Ureter (tissue), 1 donor: Measurements from ENCODE around the gene RASSF1. TPM values are rescaled to one million over a fixed set of nuclear protein-coding genes. Genes with fewer than 3 reads are reported as not detected.

Experiments
- DNase-seq: peaks from one replicate; pipeline ENCODE4 v3.0.0-alpha.2; 2020; ENCODE audit warnings: low spot score
- total RNA-seq: library from RNA; stranded (reverse); gene quantifications from one replicate; pipeline ENCODE4 v1.2.4, GENCODE V29; 2023
- donor health status: DM: yes; HTN: yes; CAD: no.

Gene RASSF1
- total RNA-seq, 1 donor from 2014 or later = 21.2 TPM

DNA sequence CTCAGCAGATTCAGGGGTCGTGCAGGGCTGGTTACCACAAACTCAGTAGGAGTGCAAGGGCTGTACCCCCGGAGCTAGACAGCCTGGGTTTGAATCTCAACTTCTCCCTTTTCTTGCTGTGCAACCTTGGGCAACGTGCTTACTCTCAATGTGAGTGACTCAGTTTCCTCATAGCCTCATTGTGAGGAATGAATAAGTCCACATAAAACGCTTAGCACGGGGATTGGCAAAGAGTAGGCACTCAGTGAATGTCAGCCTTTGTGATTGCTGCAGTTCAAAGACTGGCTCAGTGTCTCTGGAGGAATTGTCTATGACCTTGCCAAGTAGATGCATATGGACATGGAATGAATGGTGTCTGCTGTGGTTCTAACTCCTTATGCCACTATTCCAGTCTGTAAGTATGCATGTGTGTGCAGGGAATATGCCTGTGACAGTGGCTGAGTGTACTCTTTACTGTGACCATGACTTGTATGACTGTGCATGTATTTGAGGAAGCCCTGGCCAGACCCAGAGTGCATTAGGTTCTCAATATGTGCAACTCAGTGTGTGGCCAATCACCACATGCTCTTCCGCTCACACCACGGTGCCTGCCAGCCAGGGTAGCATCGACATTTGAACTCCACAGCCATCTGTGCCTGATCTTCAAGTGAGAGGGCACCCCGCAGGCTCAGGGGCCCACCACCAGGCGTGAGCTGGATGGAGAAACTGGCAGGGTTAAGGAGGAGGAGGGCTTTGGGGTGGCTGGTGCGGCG, 40.5 kb downstream of the RASSF1 start:
- DNase-seq = no peak

DNA sequence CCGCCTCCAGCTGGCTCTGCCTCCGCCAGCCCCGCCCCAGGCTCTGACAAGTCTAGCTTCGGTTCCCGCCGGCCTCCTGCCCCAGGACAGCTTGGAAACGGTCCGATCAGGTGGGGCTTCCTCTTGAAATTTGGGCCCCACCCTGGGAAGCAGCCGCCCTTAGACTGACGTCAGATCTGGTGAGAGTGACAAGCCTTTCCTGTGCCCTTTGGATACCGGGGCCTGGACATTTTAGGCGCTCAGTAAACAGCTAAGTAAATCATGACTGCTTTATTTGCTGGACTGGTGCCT, 41.1 kb downstream of the RASSF1 start:
- DNase-seq = no peak

DNA sequence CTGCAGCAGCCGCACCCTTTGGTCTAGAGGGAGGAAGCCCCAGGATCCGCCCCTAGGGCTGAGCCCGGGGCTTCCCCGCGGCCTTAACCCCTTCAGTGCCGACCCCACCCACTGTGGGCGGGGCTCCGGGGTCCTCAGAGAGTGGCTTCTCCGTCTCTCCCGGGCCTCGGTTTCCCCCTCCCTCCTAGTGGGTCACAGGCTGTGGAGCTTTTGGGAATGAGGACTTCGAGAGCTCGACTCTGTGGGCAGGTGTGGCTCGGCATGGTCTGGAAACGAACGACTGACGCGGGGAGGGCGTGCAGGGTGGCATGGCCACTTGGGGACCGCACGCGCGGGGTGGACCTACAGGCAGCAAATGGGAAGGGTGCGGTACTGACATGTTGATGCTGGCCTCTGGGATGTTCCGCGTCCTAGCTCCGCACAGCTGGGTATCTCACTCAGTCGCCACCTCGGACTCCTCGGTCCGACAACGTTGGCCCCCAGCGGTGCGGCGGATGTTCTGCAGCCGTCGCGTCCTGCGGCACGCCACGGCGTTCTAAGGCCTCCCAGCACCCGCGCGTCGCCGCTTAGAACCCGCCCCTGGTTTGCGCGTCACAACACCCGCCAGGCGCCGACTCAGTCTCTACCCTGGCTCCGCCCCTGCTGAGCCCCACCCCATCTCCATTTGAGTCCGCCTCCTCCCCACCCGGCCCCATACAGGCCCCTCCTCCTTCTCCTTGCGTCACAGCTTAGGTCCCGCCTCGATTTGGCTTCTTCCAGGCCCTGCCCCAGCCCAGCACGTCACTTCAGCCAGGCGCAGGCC, 41.6 kb downstream of the RASSF1 start, which contains the start of the genes HYAL3 and NAA80:
Gene HYAL3, minus strand, starts transcription at position 570 of the 802 bp plus-strand sequence. CDS start 3,803 bp downstream, outside the sequence.
Gene NAA80, minus strand, starts transcription at position 570 of the 802 bp plus-strand sequence. CDS start 1,942 bp downstream, outside the sequence.
- DNase-seq = peak; percentile 100

- no peak for DNase-seq
Observed at GRCh38 chr3:50297896-50298725, 42.5 kb downstream of the RASSF1 start.

GRCh38 chr3:50297384-50297775, 43.3 kb downstream of the RASSF1 start:
- no peak for DNase-seq

- no peak for DNase-seq
Observed at GRCh38 chr3:50296721-50297383, 43.8 kb downstream of the RASSF1 start.

DNA sequence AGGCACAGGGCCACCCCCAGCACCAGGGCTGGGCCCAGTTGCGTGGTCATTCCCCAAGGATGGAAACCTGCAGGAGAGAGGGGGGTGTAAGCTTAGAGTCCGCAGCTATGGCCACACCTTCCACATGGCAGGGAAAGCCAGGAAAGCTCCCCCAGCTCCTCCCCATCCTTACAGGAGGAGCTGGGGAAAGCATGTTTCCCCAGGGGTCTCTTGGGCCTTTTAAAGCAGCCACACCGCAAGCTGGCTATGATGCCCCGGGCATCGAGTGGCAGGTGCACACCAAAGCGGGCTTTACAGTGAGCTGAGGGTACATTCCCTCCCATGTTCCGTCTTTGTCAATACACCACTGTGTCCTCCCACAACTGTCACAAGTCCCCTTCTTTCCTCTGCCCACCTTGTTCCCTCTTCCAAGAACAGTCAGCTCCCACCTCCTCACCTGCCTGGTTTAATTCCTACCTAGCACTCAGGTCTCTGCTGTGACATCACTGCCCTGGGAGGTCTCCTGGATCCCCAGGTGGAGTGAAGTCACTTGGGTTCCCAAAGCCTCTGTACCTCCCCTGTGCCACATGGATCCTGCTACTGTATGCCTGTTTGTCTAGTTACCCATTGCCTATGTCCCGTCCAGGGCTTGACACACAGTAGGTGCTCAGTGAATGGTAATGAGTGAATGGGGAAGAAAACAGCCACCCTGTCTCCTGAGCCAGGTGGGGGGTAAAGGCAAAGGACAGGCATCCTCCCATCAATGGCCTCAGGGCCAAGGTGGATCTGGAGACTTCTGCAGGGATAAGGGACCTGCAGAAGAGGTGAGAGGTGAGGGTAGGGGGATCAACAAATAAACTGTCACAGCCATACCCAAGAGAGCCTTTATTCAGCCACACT, 44.8 kb downstream of the RASSF1 start:
- no peak for DNase-seq

GRCh38 chr3:50294492-50295403, 45.9 kb downstream of the RASSF1 start:
- no peak for DNase-seq

DNA sequence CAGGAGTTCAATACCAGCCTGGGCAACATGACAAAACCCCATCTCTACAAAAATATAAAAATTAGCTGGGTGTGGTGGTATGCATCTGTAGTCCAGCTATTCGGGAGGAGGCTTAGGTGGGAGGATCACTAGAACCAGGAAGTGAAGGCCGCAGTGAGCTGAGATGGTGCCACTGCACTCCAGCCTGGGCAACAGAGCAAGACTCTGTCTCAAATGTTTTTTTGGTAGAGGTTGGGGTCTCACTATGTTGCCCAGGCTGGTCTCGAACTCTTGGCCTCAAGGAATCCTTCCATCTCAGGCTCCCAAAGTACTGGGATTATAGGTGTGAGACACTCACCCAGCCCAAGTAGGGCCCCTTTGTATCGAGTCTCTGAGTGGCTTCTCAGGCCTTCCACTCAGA, 46.5 kb downstream of the RASSF1 start:
- DNase-seq = no peak

DNA sequence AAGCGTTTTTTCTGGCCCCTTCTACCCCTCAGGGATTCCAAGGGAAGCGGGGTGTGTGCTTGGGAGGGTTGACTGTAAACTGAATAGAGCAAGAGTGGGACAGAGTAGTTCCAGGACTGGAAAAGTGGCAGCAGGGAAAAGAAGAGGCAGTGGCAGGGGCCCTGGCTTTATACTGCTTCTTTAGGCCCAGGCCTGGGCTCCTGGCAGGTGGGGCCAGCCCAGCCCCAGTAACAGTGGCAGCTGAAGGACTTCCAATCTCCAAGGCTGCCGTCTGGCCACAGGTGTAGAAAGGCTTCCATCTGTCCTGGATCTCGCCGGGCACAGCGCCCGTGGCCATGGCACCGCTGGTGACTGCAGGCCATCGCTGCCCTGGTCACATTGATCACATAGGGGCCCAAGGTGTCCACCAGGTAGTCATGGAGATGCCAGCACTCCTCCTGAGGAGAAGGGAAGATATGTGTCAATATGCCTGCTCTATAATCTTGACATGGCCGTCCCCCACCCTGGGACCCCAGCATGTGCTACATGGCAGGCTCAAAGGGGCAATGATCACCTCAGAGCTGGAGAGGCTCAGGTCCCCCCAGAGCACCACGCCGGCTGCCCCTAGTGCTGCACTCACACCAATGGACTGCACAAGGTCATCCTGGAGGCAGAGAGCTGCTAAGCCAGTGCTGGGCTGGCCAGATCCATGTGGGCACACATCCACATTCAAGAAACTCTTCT, 47.4 kb downstream of the RASSF1 start:
- no peak for DNase-seq

- peak; percentile 98 for DNase-seq
Observed at GRCh38 chr3:50292159-50293078, 48.2 kb downstream of the RASSF1 start, which contains the start of gene IFRD2. IFRD2 (minus strand) TSS chr3:50292429; CDS start chr3:50292274, 155 bp downstream.

DNA sequence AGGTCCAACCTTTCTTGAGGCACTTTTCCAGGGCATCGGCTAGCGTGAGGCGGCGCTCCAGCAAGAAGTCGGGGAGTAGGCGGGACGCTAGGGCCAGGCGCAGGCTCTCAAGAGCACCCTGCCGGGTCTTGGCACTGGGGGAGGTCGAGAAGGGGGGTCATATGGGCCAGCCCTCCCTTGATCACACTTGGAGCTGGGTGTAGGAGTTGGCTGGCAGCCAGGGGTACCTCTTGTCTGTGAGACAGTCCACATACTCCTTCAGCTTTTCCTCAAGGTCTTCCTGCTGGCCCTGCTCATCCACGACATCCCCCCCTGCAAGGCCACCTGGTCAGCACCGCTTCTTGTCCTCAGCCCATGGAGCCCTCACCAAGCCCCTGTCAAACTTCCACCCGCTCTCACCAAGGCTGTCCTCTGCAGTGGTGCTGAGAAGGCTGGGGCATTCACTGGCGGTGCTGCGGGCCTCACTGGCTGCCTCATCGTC, 50.4 kb downstream of the RASSF1 start:
- DNase-seq = no peak

DNA sequence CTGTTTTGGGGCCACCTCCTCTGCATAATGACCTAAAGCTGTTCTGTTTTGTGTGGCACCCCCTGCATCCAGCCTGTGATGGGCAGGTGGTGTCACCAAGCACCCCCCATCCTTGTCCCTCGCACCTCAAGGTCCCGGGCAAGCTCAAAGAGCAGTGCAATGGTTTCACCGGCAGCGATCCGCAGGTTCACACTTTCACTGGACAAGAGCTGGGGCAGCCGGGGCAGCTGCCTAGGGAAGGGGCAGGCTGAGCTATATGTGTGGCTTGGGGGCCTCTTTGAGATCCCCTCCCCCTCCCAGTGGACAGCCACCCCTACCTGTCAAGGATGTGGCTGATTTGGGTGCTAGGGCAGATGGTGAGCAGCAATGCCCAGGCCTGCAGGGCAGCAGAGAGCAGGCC, 51.5 kb downstream of the RASSF1 start:
- DNase-seq = no peak

GRCh38 chr3:50288387-50289007, 52.1 kb downstream of the RASSF1 start:
- no peak for DNase-seq

DNA sequence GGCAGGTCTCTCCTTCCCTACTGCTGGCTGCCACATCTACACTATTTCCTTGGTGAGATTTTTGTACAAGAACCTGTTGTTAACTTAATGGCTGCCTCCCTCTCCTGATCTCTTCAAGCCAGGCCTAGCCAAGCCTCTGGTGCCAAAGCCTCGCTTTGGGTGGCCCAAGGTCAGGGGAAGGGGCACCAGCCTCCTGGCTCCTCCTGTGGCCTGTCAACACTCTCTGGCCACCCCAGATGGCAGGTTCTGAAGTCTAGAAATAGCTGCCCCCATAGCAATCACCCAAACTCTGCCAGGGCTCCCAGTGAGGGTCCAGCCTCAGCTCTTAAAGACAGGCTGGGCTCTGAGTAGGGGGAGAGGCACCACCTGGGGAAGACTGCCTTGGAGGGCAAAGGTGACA, 53.4 kb downstream of the RASSF1 start:
- DNase-seq = no peak

DNA sequence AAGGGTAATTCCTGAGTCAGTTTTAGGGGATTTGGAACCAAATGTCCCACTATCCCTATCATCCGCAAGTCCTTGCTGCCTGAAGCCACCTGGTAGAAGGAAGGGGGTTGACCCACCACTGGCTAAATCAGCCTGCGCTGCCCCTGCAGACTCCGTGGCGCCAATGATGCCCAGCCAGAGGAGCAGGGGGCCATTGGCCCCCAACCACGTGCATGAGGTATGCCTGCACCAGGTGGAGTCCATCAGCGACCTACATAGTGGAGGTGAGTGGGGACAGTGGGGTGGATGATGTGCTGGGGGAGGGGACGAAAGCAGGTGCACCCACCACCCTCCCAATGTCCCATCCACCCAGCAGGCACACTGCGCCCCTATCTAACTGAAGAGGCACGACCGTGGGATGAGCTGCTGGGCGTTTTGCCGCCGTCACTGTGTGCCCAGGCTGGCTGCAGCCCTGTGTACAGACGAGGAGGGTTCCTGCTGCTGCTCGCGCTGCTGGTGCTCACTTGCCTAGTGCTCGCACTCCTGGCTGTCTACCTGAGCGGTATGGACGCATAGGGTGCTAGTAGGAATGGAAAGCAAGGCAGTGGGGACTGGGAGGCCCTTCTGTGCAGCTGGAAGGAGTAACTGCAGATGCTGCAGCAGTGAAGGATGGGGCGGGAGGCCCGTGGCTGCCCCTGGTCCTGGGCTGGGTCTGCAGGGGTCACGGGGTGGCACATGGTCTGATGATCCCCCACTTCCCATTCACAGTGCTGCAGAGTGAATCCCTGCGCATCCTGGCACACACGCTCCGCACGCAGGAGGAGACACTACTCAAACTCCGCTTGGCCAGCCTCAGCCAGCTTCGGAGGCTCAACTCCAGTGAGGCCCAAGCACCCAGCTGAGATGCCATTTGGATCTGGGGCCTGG, 54.1 kb downstream of the RASSF1 start:
- no peak for DNase-seq
